IMR-90 (cell line): ENCODE data around the gene TEKT1. TPM values are rescaled to one million over a fixed set of nuclear protein-coding genes. Genes with fewer than 3 reads are reported as not detected.

Source experiments
- ATAC-seq: fragments of 200-7000 bp; cut with Tn5 transposase; 2 replicates; pipeline ENCODE4 v1.9.1; 2020; ENCODE audit warnings: low read depth, mild to moderate bottlenecking, moderate library complexity
- BruUV-seq: library from RNA; stranded (reverse); fragments of 400-500 nt; replicated peaks from 2 replicates; lab custom pipeline; 2021; lab: Mats Ljungman, UMichigan
- CTCF ChIA-PET: fragments of 300-600 bp; formaldehyde crosslinking; extraction: SDS; loops from one replicate; lab custom pipeline; 2021; ENCODE audit warnings: antibody characterized with exemption; lab: Yijun Ruan, JAX
- POLR2A ChIA-PET: fragments of 300-600 bp; sonication (Branson Sonifier 250); formaldehyde crosslinking; loops from one replicate; lab custom pipeline; 2022; ENCODE audit warnings: antibody characterized with exemption; ENCODE audit not compliant: unreplicated experiment; lab: Charles Lee
- DNase-seq: peaks from one replicate; pipeline ENCODE4 v3.0.0; 2013
- H2AFZ ChIP-seq: replicated peaks from 2 replicates; pipeline ENCODE3; 2013; ENCODE audit warnings: low read length, mild to moderate bottlenecking; ENCODE audit not compliant: poor library complexity
- H2AK5ac ChIP-seq: 2 replicates; pipeline ENCODE4 v1.6.1; 2013; ENCODE audit warnings: low read depth, low read length, inconsistent platforms
- H2AK9ac ChIP-seq: replicated peaks from 2 replicates; pipeline ENCODE3; 2013; ENCODE audit warnings: mild to moderate bottlenecking, low read depth, low read length, moderate library complexity; ENCODE audit not compliant: poor library complexity
- H2BK120ac ChIP-seq: 2 replicates; pipeline ENCODE4 v1.6.1; 2013; ENCODE audit warnings: low read depth, low read length, inconsistent platforms
- H2BK15ac ChIP-seq: 3 replicates; pipeline ENCODE4 v1.6.1; 2013; ENCODE audit warnings: low read depth, low read length, inconsistent platforms
- H2BK20ac ChIP-seq: 2 replicates; pipeline ENCODE4 v1.6.1; 2013; ENCODE audit warnings: low read depth, mild to moderate bottlenecking, inconsistent platforms, low read length, moderate library complexity
- H2BK5ac ChIP-seq: 2 replicates; pipeline ENCODE4 v1.6.1; 2013; ENCODE audit warnings: mild to moderate bottlenecking, low read depth, low read length, inconsistent platforms; ENCODE audit not compliant: poor library complexity, severe bottlenecking
- H3K14ac ChIP-seq: replicated peaks from 2 replicates; pipeline ENCODE4 v1.6.1; 2013; ENCODE audit warnings: low read depth, low read length, inconsistent platforms
- H3K18ac ChIP-seq: 2 replicates; pipeline ENCODE4 v1.6.1; 2013; ENCODE audit warnings: low read depth, low read length, control low read depth
- H3K23ac ChIP-seq: 2 replicates; pipeline ENCODE4 v1.6.1; 2013; ENCODE audit warnings: low read depth, low read length, inconsistent platforms
- H3K27ac ChIP-seq: 2 replicates; pipeline ENCODE4 v1.5.1; 2013; ENCODE audit warnings: mild to moderate bottlenecking, control low read depth, low read length; ENCODE audit not compliant: insufficient read depth
- H3K27me3 ChIP-seq: 2 replicates; pipeline ENCODE4 v1.6.1; 2013; ENCODE audit warnings: low read length; ENCODE audit not compliant: control insufficient read depth, insufficient read depth
- H3K36me3 ChIP-seq: 2 replicates; pipeline ENCODE4 v1.6.1; 2013; ENCODE audit warnings: low read length, mixed read lengths; ENCODE audit not compliant: control insufficient read depth, insufficient read depth
- H3K4ac ChIP-seq: 2 replicates; pipeline ENCODE4 v1.6.1; 2013; ENCODE audit warnings: low read depth, low read length, inconsistent platforms
- H3K4me1 ChIP-seq: 2 replicates; pipeline ENCODE4 v1.6.1; 2013; ENCODE audit warnings: low read length, mixed read lengths; ENCODE audit not compliant: control insufficient read depth, insufficient read depth
- H3K4me2 ChIP-seq: 2 replicates; pipeline ENCODE4 v1.6.1; 2013; ENCODE audit warnings: low read depth, mild to moderate bottlenecking, control low read depth, low read length, moderate library complexity
- H3K4me3 ChIP-seq: 2 replicates; pipeline ENCODE4 v1.5.1; 2013; ENCODE audit warnings: low read depth, mild to moderate bottlenecking, control low read depth, low read length, moderate library complexity; ENCODE audit not compliant: insufficient read depth
- H3K56ac ChIP-seq: 2 replicates; pipeline ENCODE4 v1.6.1; 2013; ENCODE audit warnings: low read length, inconsistent platforms; ENCODE audit not compliant: insufficient read depth; ENCODE audit errors: extremely low read depth
- H3K79me1 ChIP-seq, 2 experiments: 2 replicates each; pipeline ENCODE4 v1.6.1; 2013; ENCODE audit warnings: low read length in 2 of 2, inconsistent platforms in 1 of 2, low read depth in 1 of 2
- H3K9ac ChIP-seq: 2 replicates; pipeline ENCODE4 v1.6.1; 2013; ENCODE audit warnings: low read depth, low read length, control low read depth
- H3K9me1 ChIP-seq: 2 replicates; pipeline ENCODE4 v1.6.1; 2013; ENCODE audit warnings: low read length, inconsistent platforms; ENCODE audit not compliant: insufficient read depth
- H3K9me3 ChIP-seq: 2 replicates; pipeline ENCODE4 v1.6.1; 2013; ENCODE audit warnings: low read length; ENCODE audit not compliant: control insufficient read depth, insufficient read depth
- H4K20me1 ChIP-seq: 2 replicates; pipeline ENCODE4 v1.6.1; 2013; ENCODE audit warnings: low read length, inconsistent platforms; ENCODE audit not compliant: insufficient read depth
- H4K5ac ChIP-seq: 2 replicates; pipeline ENCODE4 v1.6.1; 2013; ENCODE audit warnings: mild to moderate bottlenecking, low read depth, low read length, control low read depth
- H4K8ac ChIP-seq, 2 experiments: 2 replicates each; pipeline ENCODE4 v1.6.1; 2013; ENCODE audit warnings: low read depth in 2 of 2, low read length in 2 of 2, control low read depth in 1 of 2, inconsistent platforms in 1 of 2
- H4K91ac ChIP-seq: 2 replicates; pipeline ENCODE4 v1.6.1; 2013; ENCODE audit warnings: low read depth, low read length, inconsistent platforms; ENCODE audit not compliant: insufficient read depth
- BHLHE40 ChIP-seq: fragments of 150-350 bp; IDR thresholded peaks from 2 replicates; pipeline ENCODE4 v1.6.1; 2016; ENCODE audit warnings: mild to moderate bottlenecking, low read depth, low read length
- CEBPB ChIP-seq: IDR thresholded peaks from 2 replicates; pipeline ENCODE4 v1.6.1; 2012; ENCODE audit warnings: low read depth, low read length, improper control_type of control experiment
- CHD1 ChIP-seq: IDR thresholded peaks from 2 replicates; pipeline ENCODE4 v1.6.1; 2012; ENCODE audit warnings: low read depth, low read length, improper control_type of control experiment
- FOS ChIP-seq: fragments of 150-350 bp; IDR thresholded peaks from 2 replicates; pipeline ENCODE4 v1.6.1; 2016; ENCODE audit warnings: low read depth, low read length
- MXI1 ChIP-seq: IDR thresholded peaks from 2 replicates; pipeline ENCODE4 v1.6.1; 2012; ENCODE audit warnings: low read depth, mild to moderate bottlenecking, low read length, moderate library complexity, borderline replicate concordance
- WGBS, 2 experiments: methylation state at CpG; one replicate each; pipeline versions ENCODE4 v1.1.5 to v1.1.7; 2013; ENCODE audit warnings: missing lambda C conversion rate in 2 of 2; ENCODE audit not compliant: insufficient read length in 1 of 2; ENCODE audit errors: extremely low coverage in 2 of 2; 5-methylcytosine and 5-hydroxymethylcytosine counted together
- dilution Hi-C: fragments of 300-500 bp; cut with HindIII; formaldehyde crosslinking; loops from one replicate; pipeline ENCODE4 v1.14.3; 2018; ENCODE audit warnings: low sequenced_read_pairs; ENCODE audit not compliant: unreplicated experiment
- in situ Hi-C: fragments of 300-500 bp; cut with MboI; formaldehyde crosslinking; loops from 3 replicates; pipeline ENCODE4 v1.14.3; 2019; ENCODE audit warnings: low sequenced_read_pairs, inconsistent platforms, mixed read lengths
- intact Hi-C: fragments of 100-400 bp; cut with micrococcal nuclease; formaldehyde crosslinking; loops from 2 replicates; pipeline ENCODE4 v1.10.0; 2022
- polyA plus RNA-seq, 3 experiments: library from polyadenylated mRNA; depleted of rRNA; stranded (reverse); fragments of >200 nt; gene quantifications; 2 replicates each; pipeline ENCODE4 v1.2.3, GENCODE V29; 2012; ENCODE audit warnings: low replicate concordance in 1 of 3
- total RNA-seq: library from RNA; depleted of rRNA; stranded (reverse); fragments of >200 nt; gene quantifications from 2 replicates; pipeline ENCODE4 v1.2.3, GENCODE V29; 2012

The TEKT1 gene
- total and polyA plus RNA-seq, 2 of the 4 experiments (the other 2 are of a cell fraction), result not detected

GRCh38 chr17:6768447-6768846, 63.1 kb downstream of the TEKT1 start:
- Histone ChIP-seq H2AK5ac (no peak overlapping the region), H3K4me2 (no peak overlapping the region), H4K8ac (no peak overlapping the region), H4K5ac (no peak overlapping the region), H3K36me3 (no peaks in the 10 kb centered on the region), H2BK5ac (no peak overlapping the region), H4K20me1 (no peaks in the 10 kb centered on the region), H3K23ac (no peak overlapping the region), H2BK20ac (no peak overlapping the region), H2BK15ac (no peak overlapping the region), H3K4ac (no peak overlapping the region), H3K4me3 (no peak overlapping the region), H3K9me1 (no peaks in the 10 kb centered on the region), H3K4me1 (no peaks in the 10 kb centered on the region), H3K14ac (no peak overlapping the region), H3K9ac (no peak overlapping the region), H3K56ac (no peak overlapping the region), H3K9me3 (peaks cover 3% of the 10 kb centered on the region), H2AFZ (no peak overlapping the region), H3K18ac (no peak overlapping the region), H3K79me1 (no peaks in the 10 kb centered on the region), H3K27ac (no peak overlapping the region), H2AK9ac (no peak overlapping the region), H4K91ac (no peak overlapping the region), H3K27me3 (peaks cover 5% of the 10 kb centered on the region), H2BK120ac (no peak overlapping the region)
- TF ChIP-seq FOS (no peak), BHLHE40 (no peak), MXI1 (no peak), CHD1 (no peak), CEBPB (no peak)
- DNase-seq (no peak), ATAC-seq (no peak)
- in situ Hi-C loops (no loop called here), intact Hi-C loops (no loop called here), dilution Hi-C loops (no loop called here)
- no TSS peak for BruUV-seq
- WGBS, 2 experiments, result no CpG with 5 or more reads among the region's 2 CpGs
- CTCF ChIA-PET, result interaction anchor here (1.4 kb wide), 1 partner anchor 18 kb away, joined by 3 read pairs; no protein-coding TSS in a partner anchor
- POLR2A ChIA-PET, result no interaction called here
